Measurements from ENCODE around the gene GPC1. TPM values are rescaled to one million over a fixed set of nuclear protein-coding genes. Genes with fewer than 3 reads are reported as not detected.

GPC1 gene
- total RNA-seq, 1 donor from 2014 or later = 82.5 TPM

- peak; percentile 64 for DNase-seq (ENCODE audit: low spot score)
Observed at GRCh38 chr2:240463866-240464481, 28.5 kb downstream of the GPC1 start.

GRCh38 chr2:240464514-240465241 is 29.2 kb downstream of the GPC1 start:
- peak; percentile 82 for DNase-seq (ENCODE audit: low spot score)

GRCh38 chr2:240465268-240465764 is 29.9 kb downstream of the GPC1 start:
- DNase-seq (ENCODE audit: low spot score) = peak; percentile 90

- DNase-seq (ENCODE audit: low spot score) = peak; percentile 85
Observed at GRCh38 chr2:240465765-240466578, 30.5 kb downstream of the GPC1 start.

GRCh38 chr2:240466579-240467148 is 31.2 kb downstream of the GPC1 start:
- peak; percentile 82 for DNase-seq (ENCODE audit: low spot score)

- peak; percentile 80 for DNase-seq (ENCODE audit: low spot score)
Observed at GRCh38 chr2:240467149-240467642, 31.7 kb downstream of the GPC1 start.

- peak; percentile 83 for DNase-seq (ENCODE audit: low spot score)
Observed at GRCh38 chr2:240467659-240468302, 32.3 kb downstream of the GPC1 start.

- no peak for DNase-seq (ENCODE audit: low spot score)
Observed at GRCh38 chr2:240468303-240469238, 33.1 kb downstream of the GPC1 start.

- no peak for DNase-seq (ENCODE audit: low spot score)
Observed at GRCh38 chr2:240469239-240469636, 33.8 kb downstream of the GPC1 start.

- DNase-seq (ENCODE audit: low spot score) = no peak
Observed at GRCh38 chr2:240469740-240470139, 34.3 kb downstream of the GPC1 start.

GRCh38 chr2:240472078-240472790 is 36.8 kb downstream of the GPC1 start:
- no peak for DNase-seq (ENCODE audit: low spot score)

- DNase-seq (ENCODE audit: low spot score) = no peak
Observed at GRCh38 chr2:240473211-240473610, 37.7 kb downstream of the GPC1 start.

- DNase-seq (ENCODE audit: low spot score) = no peak
Observed at GRCh38 chr2:240477916-240478315, 42.5 kb downstream of the GPC1 start.

- no peak for DNase-seq (ENCODE audit: low spot score)
Observed at GRCh38 chr2:240478346-240479110, 43.1 kb downstream of the GPC1 start.

GRCh38 chr2:240479111-240479501 is 43.6 kb downstream of the GPC1 start:
- no peak for DNase-seq (ENCODE audit: low spot score)

GRCh38 chr2:240480834-240481623 is 45.6 kb downstream of the GPC1 start:
- peak; percentile 83 for DNase-seq (ENCODE audit: low spot score)

GRCh38 chr2:240481720-240482119 is 46.3 kb downstream of the GPC1 start:
- peak; percentile 87 for DNase-seq (ENCODE audit: low spot score)

All from mesenteric fat pad (tissue), 1 donor.